ENCODE measurements around the gene ING4. TPM values are rescaled to one million over a fixed set of nuclear protein-coding genes. Genes with fewer than 3 reads are reported as not detected.
A peak's percentile ranks its signal among the peaks of the same experiment; 100 is the strongest.

Gene ING4
- total and polyA plus RNA-seq, 2 of the 13 experiments (the other 11 are each of a cell fraction or from before 2014, with no cell fraction given): 14.4 to 32.4 TPM

GRCh38 chr12:6701078-6701768 is 38.3 kb upstream of the ING4 start (continued):
- TF ChIP-seq ZNF562 (CRISPR knock-in tag; IDR thresholded peaks at IDR 0.05; ENCODE audit: borderline replicate concordance): no peak
- no peak for TF ChIP-seq NKX3-1 (CRISPR knock-in tag; IDR thresholded peaks at IDR 0.05)
- TF ChIP-seq ZMYM3 (CRISPR knock-in tag; IDR thresholded peaks at IDR 0.05): peak; percentile 54; the same call in 1 of the 2 replicates
- TF ChIP-seq DBP (CRISPR knock-in tag; IDR thresholded peaks at IDR 0.05; ENCODE audit: not compliant biosample characterization): no peak
- no peak for TF ChIP-seq PREB (CRISPR knock-in tag; IDR thresholded peaks at IDR 0.05)
- TF ChIP-seq SALL2 (CRISPR knock-in tag; IDR thresholded peaks at IDR 0.05): no peak
- TF ChIP-seq MYPOP (CRISPR knock-in tag; IDR thresholded peaks at IDR 0.05): no peak
- no peak for TF ChIP-seq BORCS8-MEF2B (CRISPR knock-in tag; IDR thresholded peaks at IDR 0.05)
- no peak for TF ChIP-seq TP53 (CRISPR knock-in tag; conservative IDR thresholded peaks at IDR 0.05)
- TF ChIP-seq ETV6 (CRISPR knock-in tag; conservative IDR thresholded peaks at IDR 0.05): no peak
- TF ChIP-seq ZNF775 (CRISPR knock-in tag; IDR thresholded peaks at IDR 0.05; ENCODE audit: borderline replicate concordance): no peak
- no peak for TF ChIP-seq ZXDC (CRISPR knock-in tag; IDR thresholded peaks at IDR 0.05)
- peak; percentile 65 for TF ChIP-seq ZNF121 (CRISPR knock-in tag; IDR thresholded peaks at IDR 0.05)
- no peak for TF ChIP-seq AHR (CRISPR knock-in tag; IDR thresholded peaks at IDR 0.05)
- no peak for TF ChIP-seq BATF2 (CRISPR knock-in tag; IDR thresholded peaks at IDR 0.05)
- TF ChIP-seq ZSCAN20 (CRISPR knock-in tag; IDR thresholded peaks at IDR 0.05; ENCODE audit: borderline replicate concordance): no peak
- TF ChIP-seq FOXO4 (CRISPR knock-in tag; conservative IDR thresholded peaks at IDR 0.05): 0 out of 2 replicates have a peak, but pooled peaks have one; percentile 30
- no peak for TF ChIP-seq SPEN (CRISPR knock-in tag; IDR thresholded peaks at IDR 0.05; ENCODE audit: low read depth)
- TF ChIP-seq GZF1 (CRISPR knock-in tag; IDR thresholded peaks at IDR 0.05): no peak
